ENCODE data around the gene PRUNE2.
"Not testable (repeated sequence)": the region's sequence is repeated elsewhere in the genome, so short reads cannot be mapped to it uniquely, and the experiment has no call there.

PRUNE2 gene

DNA sequence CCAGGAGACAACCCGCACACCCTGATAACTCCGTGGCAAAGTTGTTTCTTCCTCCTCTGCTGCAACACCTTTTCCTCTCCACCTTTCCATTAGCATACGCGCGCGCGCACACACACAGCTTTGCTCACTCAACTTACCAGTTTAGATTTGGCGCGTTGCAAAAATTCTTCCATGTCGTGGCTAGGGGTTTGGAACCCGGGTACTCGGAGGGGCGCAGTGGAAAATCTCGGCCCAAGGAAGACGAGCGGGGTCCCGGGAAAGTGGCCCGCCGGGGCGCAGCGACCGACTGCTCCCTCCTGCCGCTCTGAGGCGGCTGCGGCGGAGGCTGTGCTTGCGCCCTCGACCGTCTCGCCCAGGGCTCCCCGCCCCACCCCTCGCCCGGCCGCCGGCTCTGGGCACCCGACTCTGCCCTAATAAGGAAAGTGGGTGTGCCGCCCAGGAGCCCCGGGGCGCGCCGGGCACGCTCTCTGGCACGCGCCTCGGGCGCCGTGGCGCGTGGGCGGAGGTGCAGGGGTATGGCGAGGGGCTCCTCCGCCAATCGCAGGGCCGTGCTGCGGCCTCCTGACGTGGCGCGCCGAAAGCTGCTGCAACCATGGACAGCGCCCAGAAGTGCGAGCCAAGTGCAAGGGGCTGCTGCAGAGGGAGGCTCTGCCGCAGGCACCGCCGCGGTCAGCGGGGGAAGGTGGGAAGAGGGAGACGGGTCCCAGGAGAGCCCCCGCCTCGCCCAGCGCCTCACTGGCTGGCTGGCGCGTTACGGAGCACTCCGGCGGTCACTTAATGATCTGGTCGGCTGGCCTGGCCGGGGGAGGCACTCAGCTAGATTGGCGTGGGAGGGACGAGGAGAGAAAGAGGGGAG, at the start of gene PRUNE2:
Gene PRUNE2, minus strand, starts transcription at position 324 of the 856 bp plus-strand sequence. Its CDS starts 151 bp downstream, at position 173.
- DNase-seq (ENCODE audit: low read depth, low spot score), result peak; percentile 31

DNA sequence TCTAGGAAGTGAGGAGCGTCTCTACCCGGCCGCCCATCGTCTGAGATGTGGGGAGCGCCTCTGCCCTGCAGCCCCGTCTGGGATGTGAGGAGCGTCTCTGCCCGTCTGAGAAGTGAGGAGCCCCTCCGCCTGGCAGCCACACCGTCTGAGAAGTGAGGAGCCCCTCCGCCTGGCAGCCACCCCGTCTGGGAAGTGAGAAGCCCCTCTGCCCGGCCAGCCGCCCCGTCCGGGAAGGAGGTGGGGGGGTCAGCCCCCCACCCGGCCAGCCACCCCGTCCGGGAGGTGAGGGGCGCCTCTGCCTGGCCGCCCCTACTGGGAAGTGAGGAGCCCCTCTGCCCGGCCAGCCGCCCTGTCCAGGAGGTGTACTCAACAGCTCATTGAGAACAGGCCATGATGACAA, 49.5 kb upstream of the PRUNE2 start:
- DNase-seq (ENCODE audit: low read depth, low spot score), result not testable (repeated sequence)

GRCh38 chr9:76949865-76950264, 44.0 kb upstream of the PRUNE2 start:
- no peak for DNase-seq (ENCODE audit: low read depth, low spot score)

DNA sequence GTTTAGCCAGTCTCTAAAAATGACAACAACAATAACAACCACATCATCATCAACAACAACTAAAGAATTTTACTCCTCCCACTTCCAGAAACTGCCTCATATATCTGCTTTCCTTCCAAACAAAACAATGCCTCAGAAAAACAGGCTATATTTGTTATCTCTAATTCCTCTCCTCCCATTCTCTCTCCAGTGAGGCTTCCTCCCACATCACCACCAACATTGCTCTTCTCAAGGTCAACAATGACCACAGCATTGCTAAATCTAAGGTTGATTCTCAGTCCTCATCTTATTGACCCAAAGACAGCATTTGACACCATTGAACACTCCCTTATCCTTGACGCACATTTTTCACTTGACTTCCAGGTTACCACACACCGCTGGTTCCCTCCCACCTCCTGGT, 38.1 kb upstream of the PRUNE2 start:
- no peak for DNase-seq (ENCODE audit: low read depth, low spot score)

DNA sequence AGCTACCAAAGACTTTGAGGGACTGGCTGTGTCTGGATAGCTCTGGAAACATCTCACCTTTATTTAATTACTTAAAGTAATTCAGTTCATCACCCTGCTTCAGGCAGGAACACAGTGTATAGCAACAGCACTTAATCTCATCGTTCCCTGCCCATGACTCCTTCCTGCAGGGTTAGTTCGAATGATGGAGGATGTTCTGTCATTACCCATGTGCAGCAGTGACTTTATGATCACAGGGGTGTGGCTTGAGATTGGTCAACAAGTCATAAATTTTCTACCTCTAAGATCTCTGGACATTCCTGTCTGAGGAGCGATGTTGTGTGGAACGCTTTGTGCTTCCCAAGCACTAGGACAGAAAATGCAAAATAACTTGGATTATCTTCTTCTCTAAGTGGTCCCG, 37.1 kb upstream of the PRUNE2 start:
- DNase-seq (ENCODE audit: low read depth, low spot score), result no peak

GRCh38 chr9:76932757-76933156, 26.8 kb upstream of the PRUNE2 start:
- no peak for DNase-seq (ENCODE audit: low read depth, low spot score)

GRCh38 chr9:76932265-76932664, 26.4 kb upstream of the PRUNE2 start:
- DNase-seq (ENCODE audit: low read depth, low spot score), result no peak

DNA sequence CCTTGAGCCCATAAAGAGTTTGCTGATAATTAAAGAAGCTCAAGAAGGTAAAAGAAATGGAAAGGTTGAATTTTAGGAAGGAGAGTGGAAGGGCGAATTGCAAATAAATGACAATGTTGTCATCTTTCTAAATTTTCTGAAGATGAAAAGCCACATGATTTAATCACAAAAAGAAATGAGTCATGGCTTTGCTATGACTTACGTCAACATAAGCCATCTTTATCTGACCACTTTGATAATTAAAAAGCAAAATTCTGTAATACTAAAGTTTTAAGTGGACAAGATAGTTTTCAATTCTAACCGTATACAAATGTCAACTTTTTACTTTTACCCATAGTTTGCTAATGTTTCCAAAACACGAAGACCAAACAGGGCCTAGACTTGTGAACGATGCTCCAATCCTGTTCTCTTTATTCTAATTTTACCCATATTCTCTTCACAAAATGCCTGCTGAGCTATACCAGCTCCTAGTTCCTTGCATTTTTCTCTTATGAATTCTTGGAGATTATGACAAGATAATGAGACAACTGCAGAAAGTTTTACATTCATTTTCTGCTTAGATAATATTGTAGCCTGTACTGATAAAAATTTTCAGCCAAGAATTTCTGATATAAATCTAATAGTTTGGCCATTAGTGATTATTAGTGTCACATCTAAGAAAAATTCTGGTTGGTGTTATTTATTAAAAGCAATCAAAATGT, 21.8 kb upstream of the PRUNE2 start:
- DNase-seq (ENCODE audit: low read depth, low spot score), result no peak

DNA sequence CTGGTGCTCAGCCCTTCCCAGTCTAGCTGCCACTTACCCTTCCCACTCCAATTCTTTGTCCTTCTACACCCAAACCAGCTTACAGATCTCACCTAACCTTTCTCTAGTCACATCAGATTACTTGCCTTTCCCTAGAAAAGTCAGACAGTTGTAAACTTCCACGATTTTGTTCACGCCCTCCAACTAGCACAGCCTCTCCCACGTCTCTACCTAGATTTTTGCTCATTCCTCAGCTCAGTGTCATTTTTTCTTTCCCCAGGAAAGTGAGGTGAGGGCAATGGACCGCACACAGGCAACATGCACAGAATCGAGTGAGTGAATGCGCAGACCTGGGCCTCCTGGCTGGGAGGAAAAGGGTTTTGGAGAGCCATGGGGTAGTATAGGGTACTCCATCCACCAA, 20.9 kb upstream of the PRUNE2 start:
- DNase-seq (ENCODE audit: low read depth, low spot score), result no peak

DNA sequence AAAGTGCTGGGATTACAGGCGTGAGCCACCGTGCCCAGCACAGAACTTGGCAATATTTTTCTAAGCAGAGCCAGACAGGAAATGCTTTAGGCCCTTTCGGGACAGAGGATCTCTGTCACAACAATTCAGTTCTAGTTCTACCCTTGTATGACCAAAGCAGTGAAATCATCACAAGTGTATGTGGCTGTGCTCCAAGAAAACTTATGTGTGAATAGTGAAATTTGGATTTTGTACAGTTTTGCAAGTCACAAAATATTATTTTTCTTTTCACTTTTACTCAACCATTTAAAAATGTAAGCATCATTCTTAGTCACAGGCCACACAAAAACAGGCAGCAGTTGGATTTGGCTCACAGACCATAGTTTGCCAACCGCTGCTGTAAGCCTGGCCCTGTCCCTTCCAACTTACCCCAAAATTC, 20.4 kb upstream of the PRUNE2 start:
- no peak for DNase-seq (ENCODE audit: low read depth, low spot score)

DNA sequence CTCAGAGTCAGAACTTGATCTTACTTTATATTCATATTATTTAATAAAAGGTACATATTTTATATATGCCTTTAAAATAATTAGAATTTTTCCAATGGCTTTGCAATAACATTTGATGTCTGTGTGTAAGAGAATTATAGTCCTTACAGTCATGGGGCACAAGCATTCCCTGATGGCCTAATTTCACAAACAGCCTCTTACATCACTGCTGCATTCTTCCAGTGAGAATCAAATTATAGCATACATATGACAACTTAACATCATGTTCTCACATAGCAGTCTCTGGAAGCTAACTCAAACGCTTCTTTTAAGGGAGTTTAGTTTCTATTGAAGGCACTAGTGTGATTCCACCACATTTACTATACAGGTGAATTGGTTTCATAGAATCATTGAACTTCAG, 15.3 kb upstream of the PRUNE2 start:
- DNase-seq (ENCODE audit: low read depth, low spot score), result no peak

DNA sequence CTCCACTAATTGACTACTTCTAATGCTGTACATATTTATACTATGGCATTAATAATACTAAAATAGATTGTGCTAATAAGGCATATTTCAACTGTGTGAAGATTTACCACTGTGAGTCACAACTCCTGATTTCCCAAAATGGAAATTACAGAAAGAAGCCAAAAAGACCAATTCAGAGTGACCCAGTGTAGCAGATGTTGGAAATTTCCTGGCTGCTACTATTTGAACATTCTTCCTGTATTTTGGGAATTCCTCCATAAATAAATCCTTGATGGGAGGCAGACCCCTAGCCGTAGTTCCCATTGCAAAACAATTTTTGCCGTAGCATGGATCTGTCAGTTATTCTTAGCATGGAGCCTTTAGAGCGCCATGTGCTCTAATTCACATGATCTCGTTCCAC, 11.4 kb upstream of the PRUNE2 start:
- no peak for DNase-seq (ENCODE audit: low read depth, low spot score)

GRCh38 chr9:76916231-76916630, 10.3 kb upstream of the PRUNE2 start:
- no peak for DNase-seq (ENCODE audit: low read depth, low spot score)

- DNase-seq (ENCODE audit: low read depth, low spot score), result no peak
Observed at GRCh38 chr9:76913467-76913866, 7.6 kb upstream of the PRUNE2 start.

- DNase-seq (ENCODE audit: low read depth, low spot score), result no peak
Observed at GRCh38 chr9:76912636-76913275, 6.8 kb upstream of the PRUNE2 start.

GRCh38 chr9:76911971-76912370, 6.1 kb upstream of the PRUNE2 start:
- no peak for DNase-seq (ENCODE audit: low read depth, low spot score)

GRCh38 chr9:76910861-76911260, 4.9 kb upstream of the PRUNE2 start:
- DNase-seq (ENCODE audit: low read depth, low spot score), result no peak

GRCh38 chr9:76906647-76906975, 697 bp upstream of the PRUNE2 start:
- DNase-seq (ENCODE audit: low read depth, low spot score), result no peak

DNA sequence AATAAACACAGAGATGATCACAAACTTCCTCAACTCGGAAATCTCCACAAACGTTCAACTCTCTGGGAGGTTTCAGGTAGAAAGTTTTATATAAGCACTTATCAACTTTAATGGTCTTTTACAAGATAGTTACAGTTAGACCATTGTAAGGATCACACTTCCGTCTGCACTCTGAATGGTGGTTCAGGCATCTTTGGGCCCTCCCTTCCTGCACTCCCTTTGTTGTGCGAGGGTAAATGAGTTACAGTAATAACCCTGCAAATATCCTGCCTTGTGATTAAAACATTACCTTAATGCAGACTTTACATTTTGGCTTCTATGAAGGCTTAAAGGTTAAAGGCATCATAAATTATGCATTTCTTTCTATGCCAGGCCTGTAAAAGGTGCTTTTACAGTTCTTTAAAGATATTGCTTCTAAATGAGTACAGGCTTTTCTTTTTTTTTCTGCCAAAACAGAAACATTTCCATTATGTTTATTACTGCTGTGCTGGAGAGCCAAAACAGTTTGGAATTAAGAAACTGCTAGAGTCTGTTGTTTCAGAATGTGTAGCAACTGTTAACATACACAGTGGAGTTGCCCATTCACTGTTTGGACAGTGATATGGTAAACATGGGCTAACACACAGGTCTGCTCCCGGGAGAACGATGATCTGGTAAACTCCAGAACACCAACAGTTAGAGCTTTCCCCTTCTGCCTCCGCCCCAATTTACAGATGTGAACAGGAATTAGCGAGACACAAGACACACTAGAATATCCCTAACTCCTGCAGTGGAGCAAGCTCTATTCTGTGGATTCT, 1.1 kb downstream of the PRUNE2 start:
- DNase-seq (ENCODE audit: low read depth, low spot score), result no peak

GRCh38 chr9:76902395-76902794, 3.5 kb downstream of the PRUNE2 start:
- no peak for DNase-seq (ENCODE audit: low read depth, low spot score)

GRCh38 chr9:76901801-76902200, 4.1 kb downstream of the PRUNE2 start:
- no peak for DNase-seq (ENCODE audit: low read depth, low spot score)

DNA sequence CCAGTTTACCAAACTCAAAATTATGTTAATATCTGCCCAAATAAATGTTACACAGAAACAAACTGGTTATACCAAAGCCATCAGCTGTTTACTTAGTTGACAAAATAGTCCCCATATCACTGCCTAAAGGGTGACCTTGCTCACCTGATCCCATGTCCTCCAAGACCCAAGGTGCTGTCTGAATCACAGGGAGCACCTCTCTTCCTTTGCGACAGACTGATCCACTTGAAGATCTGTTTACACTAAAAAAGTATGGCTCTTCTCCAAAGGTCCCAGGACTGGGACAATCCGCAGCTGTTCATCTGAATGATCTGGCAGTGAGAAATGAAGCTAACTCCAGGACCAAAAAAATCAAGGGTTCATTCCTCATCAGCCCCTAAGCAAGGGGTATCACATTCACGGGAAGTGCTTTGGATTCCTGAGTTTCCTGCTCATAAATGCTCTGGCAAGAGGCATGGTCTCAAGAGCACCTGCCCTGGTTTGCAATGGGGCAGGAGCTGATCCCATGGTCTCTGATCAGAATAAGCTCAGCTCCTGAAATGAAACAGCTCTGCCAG, 5.0 kb downstream of the PRUNE2 start:
- DNase-seq (ENCODE audit: low read depth, low spot score), result no peak

All from smooth muscle cell of the brain vasculature (primary cell).